Small intestine (tissue), 7 donors: ENCODE measurements around the gene PLCL1. TPM values are rescaled to one million over a fixed set of nuclear protein-coding genes. Genes with fewer than 3 reads are reported as not detected.
"Not testable (repeated sequence)": the region's sequence is repeated elsewhere in the genome, so short reads cannot be mapped to it uniquely, and the experiment has no call there.

ENCODE experiments used
- DNase-seq, 2 donors: peaks; one replicate each; pipeline versions ENCODE4 v3.0.0 to v3.0.0-alpha.2; 2013
- FAIRE-seq: peaks from 2 replicates; lab custom pipeline; 2012; peaks lifted over from hg19 to GRCh38; lab: Jason Lieb, UNC
- H3K27ac ChIP-seq, 3 donors: one replicate each; pipeline ENCODE4 v1.5.1; 2013; ENCODE audit warnings: low read length in 2 of 3, mild to moderate bottlenecking in 2 of 3, control low read depth in 1 of 3, inconsistent platforms in 1 of 3, low read depth in 1 of 3, moderate library complexity in 1 of 3
- H3K27me3 ChIP-seq, 3 donors: one replicate each; pipeline ENCODE4 v1.6.1; 2013; ENCODE audit warnings: low read length in 3 of 3, inconsistent platforms in 1 of 3; ENCODE audit not compliant: control insufficient read depth in 3 of 3, insufficient read depth in 3 of 3
- H3K36me3 ChIP-seq, 3 donors: one replicate each; pipeline ENCODE4 v1.6.1; 2013; ENCODE audit warnings: low read length in 3 of 3, inconsistent platforms in 1 of 3, low read depth in 1 of 3, mild to moderate bottlenecking in 1 of 3, moderate library complexity in 1 of 3; ENCODE audit not compliant: control insufficient read depth in 3 of 3, insufficient read depth in 2 of 3
- H3K4me1 ChIP-seq, 3 donors: one replicate each; pipeline ENCODE4 v1.6.1; 2013; ENCODE audit warnings: low read length in 2 of 3, inconsistent platforms in 1 of 3, low read depth in 1 of 3, mild to moderate bottlenecking in 1 of 3, moderate library complexity in 1 of 3; ENCODE audit not compliant: control insufficient read depth in 3 of 3, insufficient read depth in 2 of 3
- H3K4me3 ChIP-seq, 3 donors: one replicate each; pipeline ENCODE4 v1.5.1; 2013; ENCODE audit warnings: low read length in 3 of 3, control low read depth in 1 of 3, inconsistent platforms in 1 of 3, low read depth in 1 of 3, mild to moderate bottlenecking in 1 of 3, moderate library complexity in 1 of 3
- H3K9me3 ChIP-seq, 2 donors: one replicate each; pipeline ENCODE4 v1.6.1; 2013; ENCODE audit warnings: low read depth in 1 of 2, low read length in 1 of 2; ENCODE audit not compliant: control insufficient read depth in 2 of 2, insufficient read depth in 1 of 2
- WGBS, 3 donors: extraction: QIAGEN DNeasy Blood & Tissue Kit; methylation state at CpG; one replicate each; pipeline ENCODE4 v1.1.7; 2013; 5-methylcytosine and 5-hydroxymethylcytosine counted together
- polyA plus RNA-seq, 4 donors: library from polyadenylated mRNA; stranded (reverse) in 3 of 4; unstranded in 1 of 4; fragments of 200-250 nt in 3 of 4; fragments of 120-200 nt in 1 of 4; gene quantifications; one replicate each; pipeline versions ENCODE4 v1.2.1 to v1.2.3, GENCODE V29; 2013
- donor health status: healthy with polysubstance abuse.
- donor health status: control.
- donor health status: control.
- donor health status: Bipolar disorder and iron deficiency.
- donor health status: healthy.

PLCL1 gene
- polyA plus RNA-seq, 4 donors = 0.58 to 2.3 (median 0.81) TPM; not detected in 1

DNA sequence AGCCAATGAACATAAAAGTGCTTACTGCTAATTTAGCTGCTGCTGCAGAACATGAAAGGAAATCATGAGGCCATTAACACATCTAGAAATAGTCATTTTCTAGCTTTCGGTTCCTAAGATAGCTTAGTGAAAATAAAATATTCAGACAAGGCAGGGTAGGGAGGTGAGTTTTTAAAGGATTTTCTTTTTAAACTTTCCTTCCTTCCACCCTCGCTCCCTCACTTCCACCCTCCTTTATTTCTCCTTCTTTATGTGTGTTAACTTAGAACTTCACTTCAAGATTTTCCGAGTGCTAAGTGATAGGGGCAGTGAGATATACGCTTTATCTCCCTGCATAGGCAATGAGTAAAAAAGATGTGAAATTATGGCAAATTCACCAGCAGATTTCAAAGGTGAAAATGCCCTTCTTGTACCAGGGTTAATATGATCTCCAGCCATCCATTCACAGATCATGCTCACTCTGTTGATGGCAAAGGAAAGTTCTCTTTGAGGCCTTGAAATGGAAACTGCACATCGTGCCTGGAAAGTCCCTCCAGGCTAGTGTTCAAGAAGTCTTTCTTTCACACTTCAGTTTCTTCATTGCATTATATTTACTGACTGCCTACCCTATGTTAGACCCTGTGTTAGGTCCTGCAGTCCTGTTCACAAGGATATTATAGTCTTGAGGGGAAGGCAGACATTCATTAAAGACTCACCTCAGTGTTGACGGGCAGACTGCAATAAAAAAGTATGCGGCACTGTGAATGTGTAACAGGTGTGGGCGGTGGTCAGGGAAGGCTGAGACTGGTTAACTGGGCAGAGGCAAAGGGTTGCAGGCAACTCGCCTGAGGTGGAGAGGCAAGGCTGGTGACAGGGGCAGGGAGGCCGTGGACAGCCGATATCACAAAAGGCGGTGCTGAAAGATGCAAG is 200.8 kb downstream of the PLCL1 start:
- Histone ChIP-seq H3K36me3 (no peaks in the 10 kb centered on the region), H3K4me3 (no peak overlapping the region), H3K4me1 (no peaks in the 10 kb centered on the region), H3K27me3 (no peaks in the 10 kb centered on the region), H3K27ac (peak overlapping the region in 1 of 3 donors; percentile 18), H3K9me3 (no peaks in the 10 kb centered on the region)
- DNase-seq = peak in 1 of 2 donors; percentile 1
- no peak for FAIRE-seq
- 58 to 71% (median 62%) methylated on average over 12 of the region's 12 CpGs for WGBS, 3 donors

GRCh38 chr2:198006733-198007132 is 202.3 kb downstream of the PLCL1 start:
- Histone ChIP-seq H3K36me3 (no peaks in the 10 kb centered on the region), H3K9me3 (no peaks in the 10 kb centered on the region), H3K4me1 (no peaks in the 10 kb centered on the region), H3K27me3 (no peaks in the 10 kb centered on the region), H3K4me3 (peak overlapping the region in 1 of 3 donors; percentile 7), H3K27ac (no peak overlapping the region)
- DNase-seq (no peak), FAIRE-seq (no peak)
- WGBS, 3 donors = 82 to 85% (median 83%) methylated on average over 1 of the region's 1 CpG

- H3K4me1 ChIP-seq = no peaks in the 10 kb centered on the region
- no peak overlapping the region for H3K27ac ChIP-seq
- DNase-seq = no peak
- peaks cover 0 to 4% of the 10 kb centered on the region in 2 donors for H3K9me3 ChIP-seq
- no peaks in the 10 kb centered on the region for H3K36me3 ChIP-seq
- no peaks in the 10 kb centered on the region for H3K27me3 ChIP-seq
- no peak overlapping the region for H3K4me3 ChIP-seq
- WGBS, 3 donors = 58 to 79% (median 69%) methylated on average over 3 of the region's 3 CpGs
- FAIRE-seq = no peak
These were observed 203.8 kb downstream of the PLCL1 start for GRCh38 chr2:198008230-198008629.

- peaks cover 0 to 4% of the 10 kb centered on the region in 2 donors for H3K9me3 ChIP-seq
- no peak for FAIRE-seq
- H3K36me3 ChIP-seq = no peaks in the 10 kb centered on the region
- no peaks in the 10 kb centered on the region for H3K4me1 ChIP-seq
- no peak overlapping the region for H3K4me3 ChIP-seq
- no peaks in the 10 kb centered on the region for H3K27me3 ChIP-seq
- DNase-seq = no peak
- no peak overlapping the region for H3K27ac ChIP-seq
These were observed 207.6 kb downstream of the PLCL1 start for GRCh38 chr2:198012025-198012424.

DNA sequence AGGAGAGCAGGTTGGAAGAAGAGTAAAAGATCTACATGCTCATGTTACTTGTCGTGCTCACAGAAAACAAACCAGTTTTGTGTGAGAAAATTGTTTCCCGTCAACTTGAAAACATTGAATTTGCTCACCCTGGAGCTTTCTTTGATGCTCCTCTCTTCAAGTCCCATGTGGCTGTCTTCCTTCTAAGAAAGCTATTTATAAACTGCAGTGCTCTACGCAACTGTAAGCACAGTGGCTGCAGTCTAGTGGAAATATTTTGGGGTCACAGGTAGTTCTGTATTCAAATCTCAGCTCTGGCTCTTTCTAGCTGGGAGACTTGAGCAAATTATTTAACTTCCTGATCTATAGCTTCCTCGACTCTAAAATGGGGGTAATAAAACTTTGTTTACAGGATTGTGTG is 211.8 kb downstream of the PLCL1 start:
- Histone ChIP-seq H3K36me3 (no peaks in the 10 kb centered on the region), H3K27ac (no peak overlapping the region), H3K4me3 (no peak overlapping the region), H3K4me1 (no peaks in the 10 kb centered on the region), H3K27me3 (no peaks in the 10 kb centered on the region), H3K9me3 (peaks cover 0 to 4% of the 10 kb centered on the region in 2 donors)
- DNase-seq (no peak), FAIRE-seq (no peak)
- 50 to 55% (median 50%) methylated on average over 4 of the region's 4 CpGs for WGBS, 3 donors

GRCh38 chr2:198017068-198017467 is 212.7 kb downstream of the PLCL1 start:
- no peak for DNase-seq
- WGBS, 3 donors = 7 to 44% (median 31%) methylated on average over 2 of the region's 2 CpGs

DNA sequence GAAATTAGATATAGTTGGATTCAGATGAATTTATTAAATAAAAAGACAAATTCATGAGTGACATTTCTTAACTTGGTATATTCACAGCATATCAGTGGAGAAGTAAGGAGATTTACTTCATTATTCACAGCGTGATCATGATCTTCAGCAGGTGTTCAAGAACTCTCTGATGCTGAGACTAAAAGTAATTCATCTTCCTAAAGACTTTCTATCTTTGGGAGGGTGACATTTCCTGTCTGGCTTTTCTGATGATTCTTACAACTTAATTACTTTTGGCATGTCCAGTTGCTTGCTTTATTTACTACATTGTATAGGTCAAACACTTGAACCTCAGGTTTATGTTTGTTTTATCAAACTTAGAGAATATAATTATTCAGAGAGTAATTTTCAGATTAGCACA is 224.6 kb downstream of the PLCL1 start:
- H3K27me3 ChIP-seq = no peaks in the 10 kb centered on the region
- no peak overlapping the region for H3K27ac ChIP-seq
- 37 to 58% (median 47%) methylated on average over 1 of the region's 1 CpG for WGBS, 3 donors
- H3K4me1 ChIP-seq = no peaks in the 10 kb centered on the region
- FAIRE-seq (no peak), DNase-seq (no peak)
- no peaks in the 10 kb centered on the region for H3K36me3 ChIP-seq
- H3K4me3 ChIP-seq = no peak overlapping the region
- no peaks in the 10 kb centered on the region for H3K9me3 ChIP-seq

More at GRCh38 chr2:198017068-198017467, 212.7 kb downstream of the PLCL1 start:
- Histone ChIP-seq H3K36me3 (no peaks in the 10 kb centered on the region), H3K9me3 (peaks cover 0 to 2% of the 10 kb centered on the region in 2 donors), H3K27ac (no peak overlapping the region), H3K27me3 (no peaks in the 10 kb centered on the region), H3K4me3 (no peak overlapping the region), H3K4me1 (no peaks in the 10 kb centered on the region)
- FAIRE-seq = no peak

DNA sequence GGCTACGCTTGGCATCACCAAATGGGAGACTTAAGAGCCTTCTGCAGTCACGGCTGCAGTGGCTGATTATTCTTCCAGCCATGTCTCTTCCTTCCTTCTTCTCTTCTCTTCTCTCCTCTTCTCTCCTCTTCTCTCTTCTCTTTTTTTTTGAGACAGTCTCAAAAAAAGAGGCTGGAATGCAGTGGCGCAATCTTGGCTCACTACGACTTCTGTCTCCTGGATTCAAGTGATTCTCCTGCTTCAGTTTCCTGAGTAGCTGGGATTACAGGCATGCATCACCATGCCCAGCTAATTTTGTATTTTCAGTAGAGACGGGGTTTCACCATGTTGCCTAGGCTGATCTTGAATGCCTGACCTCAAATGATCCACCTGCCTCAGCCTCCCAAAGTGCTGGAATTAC is 225.2 kb downstream of the PLCL1 start:
- H3K9me3 ChIP-seq, H3K36me3 ChIP-seq, H3K27me3 ChIP-seq, FAIRE-seq, H3K4me1 ChIP-seq, H3K27ac ChIP-seq, DNase-seq, H3K4me3 ChIP-seq: not testable (repeated sequence)
- 62 to 90% (median 71%) methylated on average over 4 to 5 of the region's 5 CpGs for WGBS, 3 donors
